WERI-Rb-1 (cell line): ENCODE results near the gene ABLIM2.

Source experiments
- DNase-seq: peaks from one replicate; pipeline ENCODE4 v3.0.0-alpha.2; 2020
- H3K27ac ChIP-seq: fragments of 250-450 bp; sonication (Bioruptor Pico); 2 replicates; pipeline ENCODE4 v1.5.1; 2020; ENCODE audit warnings: mild to moderate bottlenecking, moderate library complexity
- H3K27me3 ChIP-seq: fragments of 250-450 bp; sonication (Bioruptor Pico); 2 replicates; pipeline ENCODE4 v1.5.1; 2021; ENCODE audit warnings: mild to moderate bottlenecking, low read depth, moderate library complexity; ENCODE audit not compliant: insufficient read depth, severe bottlenecking
- H3K36me3 ChIP-seq: fragments of 250-450 bp; sonication (Bioruptor Pico); 2 replicates; pipeline ENCODE4 v1.5.1; 2020; ENCODE audit warnings: mild to moderate bottlenecking, moderate library complexity
- H3K4me3 ChIP-seq: 2 replicates; pipeline ENCODE4 v1.5.1; 2011; ENCODE audit warnings: low read depth, mild to moderate bottlenecking, control low read depth, low read length
- H3K9me3 ChIP-seq: fragments of 250-450 bp; sonication (Bioruptor Pico); 2 replicates; pipeline ENCODE4 v1.5.1; 2021; ENCODE audit warnings: mild to moderate bottlenecking, moderate library complexity; ENCODE audit not compliant: severe bottlenecking
- CTCF ChIP-seq: IDR thresholded peaks from 2 replicates; pipeline ENCODE4 v1.5.1; 2011; ENCODE audit warnings: low read depth, mild to moderate bottlenecking, control low read depth, inconsistent platforms, low read length

The ABLIM2 gene

GRCh38 chr4:8156617-8157016, 2.0 kb downstream of the ABLIM2 start:
- TF ChIP-seq CTCF = no peak

GRCh38 chr4:8155660-8156421, 2.8 kb downstream of the ABLIM2 start:
- DNase-seq = no peak
- no peak overlapping the region for H3K27ac ChIP-seq
- peak; percentile 28; the same call in 1 of the 2 replicates for TF ChIP-seq CTCF
- H3K27me3 ChIP-seq = peaks cover 12% of the 10 kb centered on the region
- no peaks in the 10 kb centered on the region for H3K36me3 ChIP-seq
- H3K9me3 ChIP-seq = no peaks in the 10 kb centered on the region
- H3K4me3 ChIP-seq = no peak overlapping the region

More at GRCh38 chr4:8156617-8157016, 2.0 kb downstream of the ABLIM2 start:
- H3K27me3 ChIP-seq = peaks cover 12% of the 10 kb centered on the region
- H3K4me3 ChIP-seq = no peak overlapping the region
- no peak overlapping the region for H3K27ac ChIP-seq
- H3K9me3 ChIP-seq = no peaks in the 10 kb centered on the region
- DNase-seq = no peak
- no peaks in the 10 kb centered on the region for H3K36me3 ChIP-seq

- Histone ChIP-seq H3K9me3 (no peaks in the 10 kb centered on the region), H3K27me3 (peaks cover 12% of the 10 kb centered on the region), H3K4me3 (no peak overlapping the region), H3K36me3 (no peaks in the 10 kb centered on the region), H3K27ac (no peak overlapping the region)
- no peak for TF ChIP-seq CTCF
- DNase-seq = no peak
These were observed 3.6 kb downstream of the ABLIM2 start for GRCh38 chr4:8155048-8155447.

- no peaks in the 10 kb centered on the region for H3K9me3 ChIP-seq
- no peak overlapping the region for H3K27ac ChIP-seq
- no peaks in the 10 kb centered on the region for H3K36me3 ChIP-seq
- no peak for TF ChIP-seq CTCF
- H3K4me3 ChIP-seq = no peak overlapping the region
- DNase-seq = no peak
- H3K27me3 ChIP-seq = peaks cover 12% of the 10 kb centered on the region
These were observed 5.2 kb downstream of the ABLIM2 start for GRCh38 chr4:8153441-8153840.

- no peak overlapping the region for H3K27ac ChIP-seq
- no peaks in the 10 kb centered on the region for H3K9me3 ChIP-seq
- no peak for DNase-seq
- peaks cover 7% of the 10 kb centered on the region for H3K27me3 ChIP-seq
- no peaks in the 10 kb centered on the region for H3K36me3 ChIP-seq
- TF ChIP-seq CTCF = no peak
- no peak overlapping the region for H3K4me3 ChIP-seq
These were observed 5.8 kb downstream of the ABLIM2 start for GRCh38 chr4:8152865-8153257.
